ENCODE results near the gene RPL31.

RPL31 gene

DNA sequence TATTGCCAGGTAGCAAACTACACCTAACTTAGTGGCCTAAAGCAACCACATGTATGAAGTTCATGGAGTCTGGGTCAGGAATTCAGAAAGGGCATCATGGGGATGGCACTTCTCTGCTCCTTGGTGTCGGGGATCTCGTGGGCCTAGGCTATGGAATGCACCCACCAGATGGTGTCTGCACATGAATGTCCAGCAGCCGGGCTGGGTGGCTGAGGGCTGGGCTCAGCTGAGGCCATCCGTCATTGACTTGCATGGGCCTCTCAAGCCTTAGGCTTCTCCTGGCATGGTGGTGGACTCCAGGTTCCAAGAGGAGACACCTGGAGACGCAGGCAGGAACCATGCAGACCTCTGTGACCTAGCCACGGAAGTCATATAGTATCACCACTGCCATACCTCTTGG, 26.0 kb upstream of the RPL31 start:
- DNase-seq: no peak

DNA sequence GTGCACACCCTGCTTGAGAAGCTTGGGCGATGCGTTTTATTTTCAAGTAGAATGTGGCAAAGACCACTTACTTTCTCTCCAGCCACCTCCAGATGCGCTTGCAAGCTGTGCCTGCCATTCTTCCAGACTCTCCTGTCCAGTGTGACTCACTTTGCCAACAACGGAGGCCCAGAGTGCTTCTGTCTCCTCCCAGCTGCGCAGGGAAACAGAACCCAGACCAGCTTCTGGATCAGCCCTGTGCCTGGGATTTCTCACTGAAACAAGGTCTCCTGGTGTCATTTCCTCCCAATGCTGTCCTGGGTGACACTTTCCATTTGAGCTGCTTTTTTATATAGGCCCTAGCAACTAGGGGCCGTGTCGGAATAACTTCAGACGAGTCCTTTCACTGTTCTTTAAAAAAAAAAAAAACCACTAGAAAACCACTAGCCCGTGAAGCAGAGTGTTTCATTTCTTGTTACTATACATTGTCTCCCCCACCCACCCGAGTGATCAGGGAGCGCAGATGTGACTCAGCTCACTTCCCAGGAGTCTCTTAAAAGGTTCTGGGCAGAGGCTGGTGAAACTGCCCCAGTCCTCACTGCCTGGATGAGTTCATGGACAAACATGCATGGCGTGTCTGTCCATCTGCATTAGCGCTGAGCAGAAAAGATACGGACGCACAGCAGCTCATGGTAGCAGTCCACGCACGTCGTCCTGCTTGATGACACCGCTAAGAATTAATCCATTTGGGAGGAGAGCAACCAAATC, 25.3 kb upstream of the RPL31 start:
- DNase-seq: no peak

DNA sequence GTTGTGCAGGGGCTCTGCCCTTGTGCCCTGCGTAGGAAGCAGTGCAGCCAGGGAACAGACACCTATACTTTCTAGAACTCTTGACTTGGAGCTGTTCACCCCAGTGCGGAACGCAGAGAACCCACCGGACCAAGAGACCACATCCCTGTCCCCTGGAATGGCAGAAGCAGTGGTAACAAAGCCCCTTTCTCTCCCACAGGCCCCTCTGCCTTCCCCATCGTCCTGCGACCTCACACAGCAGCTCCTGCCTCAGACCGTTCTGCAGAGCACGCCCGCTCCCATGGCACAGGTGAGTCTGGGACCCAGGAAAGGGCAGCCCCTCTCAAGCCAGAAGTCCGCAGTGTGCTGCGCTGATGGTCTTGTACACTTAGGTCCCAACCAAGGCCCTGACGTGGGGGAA, 24.6 kb upstream of the RPL31 start:
- DNase-seq: no peak

DNA sequence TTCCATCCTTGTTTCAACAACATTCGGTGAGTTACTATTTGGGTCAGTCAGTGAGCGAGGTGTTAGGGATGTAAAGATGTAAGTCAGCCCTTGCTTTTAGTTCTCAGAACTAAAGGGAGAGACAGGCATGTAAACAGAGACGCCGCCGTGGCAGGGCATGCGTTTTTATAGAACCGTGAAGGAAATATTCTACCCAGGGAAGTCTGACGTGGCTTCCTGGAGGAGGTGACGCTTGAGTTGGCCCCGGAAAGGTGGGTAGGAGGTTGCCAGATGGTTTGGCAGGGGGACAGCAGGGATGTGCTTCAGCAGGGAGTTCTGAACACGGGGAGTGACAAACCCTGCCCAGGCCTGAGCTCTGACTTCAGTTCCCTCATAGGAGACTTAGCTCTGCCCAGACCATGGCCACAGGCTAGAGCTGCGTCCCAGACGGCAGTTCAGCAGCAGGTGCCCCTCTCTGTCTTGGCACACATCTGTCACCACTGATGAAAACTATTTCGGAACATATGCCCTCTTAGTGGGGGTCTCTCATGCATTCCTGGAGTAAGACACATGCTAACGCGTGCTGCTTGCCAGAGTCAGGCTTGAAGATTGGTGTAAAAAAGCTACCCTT, 23.4 kb upstream of the RPL31 start:
- DNase-seq: peak; percentile 3

DNA sequence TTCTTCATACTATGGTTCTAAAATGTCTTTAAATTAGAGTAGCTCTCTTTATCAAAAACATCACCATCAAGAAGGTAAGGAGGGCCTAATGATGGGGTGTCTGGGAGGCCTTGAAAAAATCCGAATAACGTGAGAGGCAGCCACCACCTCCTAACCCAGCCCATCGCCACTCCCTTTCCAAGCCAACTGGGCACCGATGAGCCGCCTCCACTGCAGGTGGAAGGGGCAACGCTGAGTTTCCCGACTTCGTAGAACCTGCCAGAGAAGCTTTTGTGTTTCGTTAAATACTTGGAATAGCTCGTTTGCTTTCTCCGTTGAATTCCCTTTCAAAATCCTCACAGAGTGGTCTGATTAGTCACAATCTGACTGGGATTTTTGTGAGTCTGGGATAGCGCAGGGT, 22.0 kb upstream of the RPL31 start:
- DNase-seq: no peak

DNA sequence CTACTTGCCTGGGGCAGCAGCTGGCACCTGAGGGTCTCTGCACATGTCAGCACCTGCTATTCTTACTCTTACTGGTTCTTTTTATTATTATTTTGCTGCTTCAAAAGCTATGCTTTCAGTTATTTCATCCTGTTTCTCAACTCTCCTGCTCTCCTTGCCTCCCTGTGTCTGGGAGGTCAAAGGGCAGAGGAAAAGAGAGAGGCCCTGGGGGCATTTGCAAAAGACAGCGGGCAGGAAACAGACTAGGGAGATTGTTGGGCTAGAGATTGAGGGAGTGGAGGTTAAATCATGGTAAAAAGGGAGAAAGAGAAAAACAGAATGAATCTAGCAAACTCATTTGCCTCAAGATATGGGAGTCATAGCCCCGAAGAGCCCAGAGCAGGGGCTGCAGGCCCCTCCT, 21.1 kb upstream of the RPL31 start:
- DNase-seq: no peak

DNA sequence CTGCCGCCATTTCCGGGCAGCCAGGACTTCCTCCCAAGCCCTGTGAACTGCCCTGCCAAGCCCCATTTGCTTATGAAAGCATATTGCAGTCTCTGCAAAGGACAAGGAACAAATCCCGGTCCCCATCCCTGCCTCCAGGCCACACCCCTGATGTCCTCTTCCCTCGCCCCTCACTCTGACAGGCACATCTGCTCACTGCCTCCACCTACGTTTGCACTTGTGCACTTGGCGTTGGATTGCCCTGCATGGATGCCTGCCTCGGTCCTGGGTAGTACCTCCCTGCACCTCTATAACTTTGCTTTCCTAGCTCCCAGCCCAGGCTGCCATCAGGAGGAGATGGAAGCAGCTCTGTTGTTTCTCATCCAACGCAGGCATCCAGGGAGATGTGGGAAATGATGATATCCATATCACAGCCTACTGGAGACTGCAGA, 19.6 kb upstream of the RPL31 start:
- no peak for DNase-seq

DNA sequence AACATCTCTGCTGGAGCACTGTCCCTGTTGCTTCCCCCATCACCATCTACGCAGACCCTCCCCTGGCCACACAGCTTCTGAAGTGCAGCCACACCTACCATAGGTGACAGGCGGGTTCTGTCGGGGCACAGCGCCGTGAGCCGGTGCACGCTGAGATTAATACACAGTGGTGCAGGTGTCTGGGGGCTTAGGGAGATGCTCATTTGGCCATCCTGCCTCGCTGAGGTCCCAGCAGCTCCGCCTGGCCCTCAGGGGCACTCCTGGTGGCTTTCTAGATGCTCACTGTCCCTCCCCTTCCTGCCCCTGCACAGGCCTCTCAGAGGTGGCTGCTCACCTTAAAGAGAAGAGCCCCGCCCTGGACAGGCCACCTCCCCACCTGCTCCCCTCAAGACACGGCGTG, 18.9 kb upstream of the RPL31 start:
- DNase-seq: no peak

DNA sequence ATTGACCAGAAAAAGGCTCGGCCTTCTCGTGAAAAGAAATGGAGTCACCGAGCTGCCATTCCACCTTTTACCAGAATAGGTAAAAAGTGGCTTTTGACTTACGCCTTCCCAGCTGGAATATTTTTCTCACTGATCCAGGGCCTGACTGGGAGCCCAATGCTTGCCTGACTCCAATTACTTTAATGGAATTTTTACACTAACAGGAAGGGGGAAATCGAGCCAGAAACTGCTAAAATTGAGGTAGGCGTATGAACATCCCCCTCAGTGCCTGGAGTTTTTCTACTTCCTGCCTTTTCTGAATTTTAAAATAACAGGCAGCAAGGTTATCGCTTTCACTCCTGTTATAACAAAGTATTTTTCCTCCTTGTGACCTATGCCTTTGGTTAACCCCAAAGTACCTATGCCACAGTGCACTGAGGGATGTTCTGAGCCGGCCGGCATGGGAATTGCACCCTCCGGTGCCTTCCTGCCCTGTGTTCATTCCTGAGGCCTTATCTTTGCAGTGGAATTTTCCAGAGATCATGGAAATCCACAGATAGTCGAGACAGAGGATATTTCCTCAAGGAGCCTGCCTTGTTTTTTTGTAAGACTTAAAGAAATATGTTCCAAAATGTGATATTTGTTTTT, 18.3 kb upstream of the RPL31 start:
- no peak for DNase-seq

DNA sequence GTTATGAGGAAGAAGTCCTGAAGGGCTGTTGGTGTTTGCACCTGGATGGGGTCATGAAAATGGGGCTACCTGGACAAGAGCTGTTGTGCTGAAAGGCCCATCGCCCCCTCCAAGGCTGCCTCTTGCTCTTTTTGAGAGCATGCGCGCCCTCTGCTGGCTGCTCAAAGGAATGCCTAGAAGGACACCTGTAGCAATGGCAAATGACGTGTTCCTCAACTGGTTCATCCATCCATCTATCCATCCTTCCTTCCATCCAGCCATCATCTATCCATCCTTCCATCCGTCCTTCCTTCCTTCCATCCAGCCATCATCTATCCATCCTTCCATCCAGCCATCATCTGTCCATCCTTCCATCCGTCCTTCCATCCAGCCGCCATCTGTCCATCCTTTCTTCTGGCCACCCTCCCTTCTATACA, 17.2 kb upstream of the RPL31 start:
- peak; percentile 52 for DNase-seq

DNA sequence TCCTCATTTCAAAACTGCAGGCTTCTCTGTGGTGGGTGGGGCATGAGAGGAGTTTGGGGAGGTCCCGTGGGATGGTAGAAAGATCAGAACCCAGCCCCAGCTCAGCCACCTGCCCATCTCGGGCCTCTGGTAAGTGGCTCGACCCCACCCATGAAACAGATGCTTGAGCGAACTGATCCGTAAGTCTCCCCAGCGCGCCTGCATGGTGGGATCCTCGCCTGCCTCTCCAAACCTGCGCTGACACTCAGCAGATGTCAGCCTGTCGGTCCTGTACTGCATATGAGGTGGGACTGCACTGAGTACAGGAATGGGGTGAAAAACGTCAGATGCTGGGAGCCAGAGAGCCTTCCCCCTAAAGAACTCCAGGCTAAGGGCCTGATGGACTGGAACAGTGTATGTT, 15.9 kb upstream of the RPL31 start:
- DNase-seq: peak; percentile 60

DNA sequence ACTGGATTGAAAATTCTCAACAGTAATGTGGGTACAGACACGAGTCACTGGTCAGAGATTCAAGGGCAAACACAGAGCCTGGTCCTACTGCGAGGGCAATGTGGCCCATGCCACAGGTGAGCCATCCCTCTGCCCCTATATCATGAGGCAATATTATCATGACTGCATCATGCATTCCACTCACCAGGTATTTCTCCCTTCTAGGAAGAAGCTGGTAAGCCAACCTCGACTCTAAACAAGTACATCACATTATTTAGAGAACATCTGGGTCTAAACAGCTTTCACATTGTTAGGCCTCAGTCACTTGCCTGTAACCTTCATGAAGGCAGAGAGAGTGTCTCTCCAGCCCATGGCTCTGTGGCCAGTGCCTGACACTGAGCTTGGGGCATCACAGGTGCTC, 14.6 kb upstream of the RPL31 start:
- no peak for DNase-seq

DNA sequence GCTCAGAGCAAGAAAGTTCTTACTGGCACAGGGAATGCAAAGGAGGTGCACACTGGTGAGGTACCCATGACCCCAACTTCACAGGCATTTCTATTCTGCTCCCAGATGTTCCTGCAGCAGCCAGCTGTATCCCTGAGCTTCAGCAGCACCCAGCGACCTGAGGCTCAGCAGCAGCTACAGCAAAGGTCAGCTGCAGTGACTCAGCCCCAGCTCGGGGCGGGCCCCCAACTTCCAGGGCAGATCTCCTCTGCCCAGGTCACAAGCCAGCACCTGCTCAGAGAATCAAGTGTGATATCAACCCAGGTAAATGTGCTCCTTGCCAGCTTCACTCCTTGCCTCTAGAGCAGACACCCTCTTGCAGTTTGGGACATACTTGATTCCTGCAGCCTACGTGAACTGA, 14.1 kb upstream of the RPL31 start:
- DNase-seq: no peak

DNA sequence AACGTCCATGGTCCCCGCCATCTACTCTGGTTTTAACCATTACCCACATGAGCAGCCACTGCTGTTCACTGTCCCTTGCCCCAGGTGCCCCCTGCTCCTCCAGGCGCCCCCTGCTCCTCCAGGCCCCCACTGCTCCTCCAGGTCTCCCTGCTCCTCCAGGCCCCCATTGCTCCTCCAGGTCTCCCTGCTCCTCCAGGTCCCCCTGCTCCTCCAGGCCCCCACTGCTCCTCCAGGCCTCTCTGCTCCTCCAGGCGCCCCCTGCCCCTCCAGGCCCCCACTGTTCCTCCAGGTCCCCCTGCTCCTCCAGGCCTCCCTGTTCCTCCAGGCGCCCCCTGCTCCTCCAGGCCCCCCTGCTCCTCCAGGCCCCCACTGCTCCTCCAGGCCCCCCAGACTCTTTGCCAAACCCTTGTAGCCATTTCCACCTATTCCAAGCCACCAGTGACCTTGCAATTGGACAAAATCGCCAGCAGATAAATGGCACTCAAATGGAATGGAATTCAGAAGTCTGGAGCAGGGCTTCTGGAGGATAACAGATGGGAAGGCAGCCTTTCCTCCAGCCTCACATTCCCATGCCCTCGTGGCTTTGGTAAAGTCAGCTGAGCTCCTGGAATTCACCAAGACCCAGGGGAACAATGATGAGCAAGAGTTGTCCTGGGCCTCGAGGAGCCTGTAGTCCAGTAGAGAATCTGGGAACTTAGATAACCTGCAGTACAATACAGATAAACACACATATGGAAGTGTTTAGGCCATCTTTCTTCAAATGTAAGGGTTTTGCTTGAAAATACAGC, 13.3 kb upstream of the RPL31 start:
- no peak for DNase-seq

DNA sequence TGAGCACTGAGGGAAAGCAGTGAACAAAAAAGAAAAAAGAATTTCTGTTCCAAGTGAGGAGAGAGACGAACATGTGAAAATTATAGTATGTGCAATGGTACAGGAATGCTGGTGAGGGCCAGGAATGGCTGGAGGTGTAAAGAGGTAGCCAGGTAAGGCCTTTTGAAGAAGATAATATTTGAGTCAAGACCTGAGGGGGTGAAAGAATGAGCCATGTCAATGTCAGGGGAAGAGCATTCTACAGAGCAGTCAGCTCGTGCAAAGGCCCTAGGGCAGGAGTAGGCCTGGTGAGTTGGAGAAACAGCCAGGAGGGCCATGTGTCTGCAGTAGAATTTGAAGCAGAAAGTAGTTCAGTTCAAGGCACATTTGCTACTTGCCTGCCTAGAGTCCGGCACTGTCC, 12.4 kb upstream of the RPL31 start:
- DNase-seq: no peak

DNA sequence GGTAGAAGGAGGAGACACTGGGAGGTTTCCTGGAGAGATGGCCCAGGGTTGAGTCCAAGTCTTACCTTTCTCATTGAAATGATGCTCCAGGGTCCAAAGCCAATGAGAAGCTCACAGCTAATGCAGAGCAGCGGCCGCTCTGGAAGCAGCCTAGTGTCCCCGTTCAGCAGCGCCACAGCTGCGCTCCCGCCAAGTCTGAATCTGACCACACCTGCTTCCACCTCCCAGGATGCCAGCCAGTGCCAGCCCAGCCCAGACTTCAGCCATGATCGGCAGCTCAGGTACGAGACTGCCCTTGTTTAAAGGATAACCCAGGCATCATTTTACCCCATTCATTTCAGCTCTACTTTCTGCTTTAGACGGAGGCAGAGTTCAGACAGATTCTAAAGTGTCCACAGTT, 11.9 kb upstream of the RPL31 start:
- no peak for DNase-seq

DNA sequence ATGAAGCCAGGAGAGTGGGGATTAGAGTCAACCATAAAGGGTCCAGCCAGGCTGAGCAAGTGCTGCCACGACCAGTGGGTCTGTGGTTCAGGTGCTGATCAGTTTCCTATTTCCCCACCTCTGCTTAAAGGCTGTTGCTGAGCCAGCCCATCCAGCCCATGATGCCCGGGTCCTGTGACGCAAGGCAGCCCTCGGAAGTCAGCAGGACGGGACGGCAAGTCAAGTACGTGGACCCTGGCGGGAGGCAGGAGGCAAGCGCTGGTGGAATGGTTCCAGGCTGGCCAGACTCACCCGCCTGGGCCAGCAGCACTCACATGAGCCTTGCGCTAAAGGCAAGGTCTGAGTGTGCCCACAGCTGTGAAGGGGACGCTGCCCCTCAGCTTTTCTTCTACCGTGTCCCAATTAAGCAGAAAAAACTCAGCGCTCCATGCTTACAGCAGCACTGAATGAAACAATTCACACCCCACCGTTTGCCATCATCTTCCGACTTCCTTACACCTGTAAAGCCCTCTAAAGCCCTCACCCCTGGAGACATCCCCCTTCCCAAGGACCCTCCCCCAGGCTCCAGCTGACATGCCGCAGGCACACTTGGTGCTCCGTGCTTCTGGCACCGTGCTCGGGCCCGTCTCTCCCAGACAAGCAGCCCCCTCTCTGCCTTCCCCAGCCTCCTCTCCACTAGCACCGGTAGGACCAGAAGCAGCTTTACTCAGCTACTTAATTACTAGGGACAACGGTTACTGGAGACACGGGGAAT, 11.3 kb upstream of the RPL31 start:
- no peak for DNase-seq

DNA sequence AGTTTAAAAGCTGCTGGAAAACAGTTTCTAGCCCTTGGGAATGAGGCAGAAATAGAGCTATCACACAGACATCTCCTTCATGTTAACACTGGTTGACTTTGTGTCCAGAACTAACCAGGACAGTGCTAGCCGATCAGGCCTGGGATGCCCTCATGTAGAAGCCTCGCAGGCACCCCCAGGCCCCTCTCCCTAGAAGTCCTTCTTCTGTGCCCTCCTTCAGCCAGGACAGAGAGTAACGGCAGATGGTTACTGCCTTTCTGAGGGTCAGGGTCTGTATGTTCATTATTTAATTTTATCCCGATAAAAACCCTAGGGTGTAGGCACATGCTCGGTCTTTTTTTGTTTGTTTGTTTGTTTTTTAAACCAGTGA, 10.7 kb upstream of the RPL31 start:
- DNase-seq: no peak

DNA sequence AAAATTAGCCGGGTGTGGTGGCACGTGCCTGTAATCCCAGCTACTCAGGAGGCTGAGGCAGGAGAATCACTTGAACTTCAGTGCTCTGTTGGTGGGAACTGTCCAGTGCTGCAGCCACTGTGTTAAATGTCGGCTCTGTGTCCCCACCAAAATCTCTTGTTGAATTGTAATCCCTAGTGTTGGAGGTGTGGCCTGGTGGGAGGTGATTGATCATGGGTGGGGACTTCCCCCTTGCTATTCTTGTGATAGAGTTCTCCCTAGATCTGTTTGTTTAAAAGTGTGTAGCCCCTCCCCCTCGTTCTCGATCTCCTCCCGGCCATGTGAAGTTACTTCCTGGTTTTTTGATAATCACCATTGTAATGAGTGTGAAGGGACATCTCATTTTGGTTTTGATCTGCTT, 9.8 kb upstream of the RPL31 start:
- no peak for DNase-seq

DNA sequence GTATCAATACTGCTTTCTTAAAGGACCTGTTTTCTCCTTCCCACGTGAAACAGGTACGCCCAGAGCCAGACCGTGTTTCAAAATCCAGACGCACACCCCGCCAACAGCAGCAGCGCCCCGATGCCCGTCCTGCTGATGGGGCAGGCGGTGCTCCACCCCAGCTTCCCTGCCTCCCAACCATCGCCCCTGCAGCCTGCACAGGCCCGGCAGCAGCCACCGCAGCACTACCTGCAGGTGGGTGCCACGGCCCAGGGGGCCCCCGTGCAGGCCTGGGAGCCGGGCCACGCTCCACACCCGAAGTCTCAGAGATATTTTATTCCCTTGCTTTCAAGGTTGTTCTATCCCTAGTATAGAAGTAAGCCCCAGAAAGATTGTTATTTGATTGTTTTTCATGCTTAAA, 8.8 kb upstream of the RPL31 start:
- no peak for DNase-seq

DNA sequence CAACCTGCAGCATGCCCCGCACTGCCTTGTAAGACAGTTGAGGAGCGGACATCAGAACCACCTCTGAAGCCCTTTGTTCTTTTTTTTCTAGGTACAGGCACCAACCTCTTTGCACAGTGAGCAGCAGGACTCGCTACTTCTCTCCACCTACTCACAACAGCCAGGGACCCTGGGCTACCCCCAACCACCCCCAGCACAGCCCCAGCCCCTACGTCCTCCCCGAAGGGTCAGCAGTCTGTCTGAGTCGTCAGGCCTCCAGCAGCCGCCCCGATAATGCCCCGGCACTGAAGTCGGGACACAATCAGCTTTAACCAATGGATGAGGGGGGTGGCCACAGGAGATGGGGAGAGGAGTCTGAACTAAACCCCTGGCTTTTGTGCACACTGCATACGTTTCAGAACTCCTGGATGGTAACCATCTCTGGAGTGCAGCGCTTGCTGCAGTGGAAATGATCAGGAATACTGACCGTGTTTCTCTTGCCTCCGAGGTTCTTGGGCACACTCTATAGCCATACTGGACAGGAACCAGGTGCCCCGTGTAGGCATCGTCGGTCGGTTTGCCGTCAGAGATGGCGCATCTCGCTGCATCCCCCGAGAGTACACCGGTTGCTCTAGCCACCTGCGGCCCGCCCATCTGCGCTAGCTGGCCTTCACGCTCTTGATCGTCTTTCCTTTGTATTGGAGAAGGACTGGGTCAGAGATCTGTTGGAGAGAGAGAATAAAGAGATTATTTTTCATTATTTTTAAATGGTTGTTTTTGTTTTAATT, 6.6 kb upstream of the RPL31 start:
- DNase-seq: no peak

DNA sequence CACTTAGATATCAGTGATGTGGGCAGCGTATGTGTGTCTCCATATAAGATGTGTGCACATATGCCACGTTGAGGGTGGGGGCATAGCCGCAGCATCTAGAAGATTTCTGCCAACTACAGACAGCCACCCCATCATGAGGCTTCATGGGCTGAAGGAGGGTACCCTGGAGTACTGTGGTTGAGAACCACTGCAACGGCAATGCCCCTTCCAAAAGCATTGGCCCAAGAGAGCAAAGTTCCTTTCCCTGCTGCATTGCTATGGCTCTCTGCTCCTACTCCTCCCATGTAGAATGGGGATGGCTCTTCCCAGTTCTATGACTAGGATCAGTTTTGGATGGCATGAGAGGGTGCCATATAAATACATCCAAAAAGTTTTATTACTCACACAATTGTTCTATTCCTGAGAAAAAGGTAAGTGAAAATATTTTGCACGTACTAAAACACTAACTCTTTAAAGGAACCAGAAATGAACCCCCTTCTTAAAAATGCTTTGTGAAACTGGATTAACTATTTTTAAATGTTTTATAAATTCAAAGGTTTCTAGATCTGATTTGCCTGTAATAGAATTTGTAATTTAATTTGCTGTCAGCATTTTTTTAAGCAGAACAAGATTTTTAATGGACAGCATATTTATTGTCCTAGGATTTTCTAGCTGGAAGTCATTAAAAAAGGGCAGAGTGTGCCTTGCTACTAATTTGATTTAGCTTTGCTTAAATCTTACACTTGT, 4.4 kb upstream of the RPL31 start:
- no peak for DNase-seq

Data from NCI-H2171 (cell line).